ENCODE measurements around the gene ERI3. TPM values are rescaled to one million over a fixed set of nuclear protein-coding genes. Genes with fewer than 3 reads are reported as not detected.

The ERI3 gene
- total and polyA plus RNA-seq, 10 of the 15 experiments (the other 5 are each of a cell fraction or from before 2014, with no cell fraction given): 20.6 to 90.4 (median 41.2) TPM

DNA sequence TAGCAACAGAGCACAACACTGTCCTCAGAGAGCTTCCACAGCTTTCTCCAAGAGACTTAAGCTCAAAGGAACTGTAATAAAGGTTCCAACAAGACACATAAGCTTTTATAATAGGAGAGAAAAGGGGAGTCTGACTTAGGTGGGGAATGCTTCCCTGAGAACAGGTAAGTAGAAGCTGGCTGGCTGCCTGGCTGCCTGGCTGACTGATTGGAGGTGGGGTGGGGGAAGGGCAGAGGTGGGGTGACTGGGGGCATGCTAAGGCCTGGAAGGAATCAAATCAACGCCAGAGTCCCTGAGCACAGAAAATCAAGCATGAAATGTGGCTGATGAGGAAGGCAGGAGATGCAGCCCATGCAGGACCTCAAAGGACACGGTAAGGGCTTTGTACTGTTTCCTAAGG lies 96.0 kb downstream of the ERI3 start (continued):
- TF ChIP-seq E2F4 (IDR thresholded peaks at IDR 0.05; ENCODE audit: low read depth, low read length) (no peak), STAT3 (IDR thresholded peaks at IDR 0.05; ENCODE audit: low read depth, low read length) (no peak), ZNF217 (IDR thresholded peaks at IDR 0.05) (no peak), KLF5 (IDR thresholded peaks at IDR 0.05; ENCODE audit: partially characterized antibody) (no peak), ZNF207 (IDR thresholded peaks at IDR 0.05; ENCODE audit: borderline replicate concordance) (no peak)

DNA sequence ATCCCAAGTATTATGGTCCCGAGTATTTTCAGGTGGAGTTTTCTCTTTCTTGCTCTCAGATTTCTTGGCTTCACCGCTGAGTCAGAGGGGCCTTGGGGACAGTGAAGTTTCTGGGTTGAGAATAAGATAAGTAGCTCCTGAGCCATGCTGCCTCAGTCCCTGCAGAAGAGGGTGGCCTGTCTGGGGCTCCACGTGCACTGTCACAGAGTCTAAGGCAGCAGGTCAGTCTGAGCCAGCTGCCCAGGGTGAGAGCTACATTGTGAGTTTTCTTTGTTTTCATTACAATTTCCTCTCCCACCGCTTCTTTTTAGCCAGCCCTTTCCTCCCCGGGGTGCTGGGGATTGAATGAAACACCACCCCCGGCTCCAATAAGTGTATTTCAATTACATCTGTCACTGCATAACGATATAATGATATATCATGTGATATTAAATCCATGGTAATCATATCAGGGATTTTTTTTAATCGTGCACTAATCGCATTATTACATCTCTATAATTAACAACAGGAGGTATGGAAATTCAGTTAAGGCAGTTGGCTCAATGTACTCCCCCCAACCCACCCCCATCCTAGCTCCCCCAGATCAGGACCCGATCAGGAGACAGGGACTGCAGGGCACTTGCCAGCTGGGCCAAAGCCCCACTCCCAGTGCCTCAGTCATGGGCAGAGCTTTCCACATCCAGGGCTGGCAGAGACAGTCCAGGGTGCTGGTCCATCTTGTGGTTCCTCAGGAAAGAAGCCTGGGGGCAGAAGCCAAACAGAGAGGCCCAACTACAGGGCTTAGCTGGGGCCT lies 98.1 kb downstream of the ERI3 start:
- intact Hi-C loops (cut with micrococcal nuclease; ENCODE audit: unreplicated experiment): no loop called here
- ChIA-PET RAD21 (ENCODE audit: unreplicated experiment) (no interaction called here), POLR2A (interaction anchor here (0.8 kb wide), 1 partner anchor 39 kb away, joined by 3 read pairs; no protein-coding TSS in a partner anchor)

More for the DNA sequence above, 98.1 kb downstream of the ERI3 start:
- H3K36me3 ChIP-seq (ENCODE audit: control insufficient read depth in 2 of 2, insufficient read depth in 2 of 2, low read length in 1 of 2): peaks cover 0 to 2% of the 10 kb centered on the region in 2 experiments; a peak in 3 of 4 replicates
- no peak overlapping the region for H3K9ac ChIP-seq (ENCODE audit: control insufficient read depth, insufficient read depth, low read length)
- no peak overlapping the region for H3K27ac ChIP-seq (ENCODE audit: control insufficient read depth, insufficient read depth)
- in situ Hi-C loops (cut with MboI): no loop called here
- CTCF ChIA-PET: interaction anchor here (0.5 to 2.0 kb wide), 3 partner anchors 25 to 483 kb away, joined by 3 to 5 read pairs (median 3); no protein-coding TSS in a partner anchor
- 89% methylated on average over 10 of the region's 10 CpGs for WGBS (ENCODE audit: insufficient coverage, insufficient replicate concordance, low lambda C conversion rate, missing lambda C conversion rate)
- no peaks in the 10 kb centered on the region for H3K79me2 ChIP-seq (ENCODE audit: control insufficient read depth, insufficient read depth, low read length)
- no peaks in the 10 kb centered on the region for H3K9me3 ChIP-seq (replicated peaks; ENCODE audit: control insufficient read depth, insufficient read depth, low read length)
- FAIRE-seq (no peak), ATAC-seq (no peak), DNase-seq (ENCODE audit: low read depth, low spot score) (no peak)
- no peak overlapping the region for H3K4me3 ChIP-seq
- no peaks in the 10 kb centered on the region for H3K4me1 ChIP-seq (ENCODE audit: control insufficient read depth, insufficient read depth, low read length)
- H3K27me3 ChIP-seq (replicated peaks in 1 of 2; ENCODE audit: control insufficient read depth in 2 of 2, insufficient read depth in 2 of 2, low read length in 1 of 2): no peaks in the 10 kb centered on the region
- no peaks in the 10 kb centered on the region for H4K20me1 ChIP-seq (ENCODE audit: control insufficient read depth, insufficient read depth)
- TF ChIP-seq TBL1XR1 (IDR thresholded peaks at IDR 0.05; ENCODE audit: low read depth, low read length): no peak
- TF ChIP-seq USF1 (IDR thresholded peaks at IDR 0.05; ENCODE audit: borderline replicate concordance, extremely low read length, insufficient read depth, low read depth, low read length): no peak
- no peak for TF ChIP-seq BCL11A (IDR thresholded peaks at IDR 0.05; ENCODE audit: low read depth, low read length)
- no peak for TF ChIP-seq MEF2B (IDR thresholded peaks at IDR 0.05; ENCODE audit: partially characterized antibody, poor library complexity, severe bottlenecking)
- TF ChIP-seq FOXM1 (IDR thresholded peaks at IDR 0.05; ENCODE audit: low read depth, low read length): no peak
- TF ChIP-seq, protein P1, sequence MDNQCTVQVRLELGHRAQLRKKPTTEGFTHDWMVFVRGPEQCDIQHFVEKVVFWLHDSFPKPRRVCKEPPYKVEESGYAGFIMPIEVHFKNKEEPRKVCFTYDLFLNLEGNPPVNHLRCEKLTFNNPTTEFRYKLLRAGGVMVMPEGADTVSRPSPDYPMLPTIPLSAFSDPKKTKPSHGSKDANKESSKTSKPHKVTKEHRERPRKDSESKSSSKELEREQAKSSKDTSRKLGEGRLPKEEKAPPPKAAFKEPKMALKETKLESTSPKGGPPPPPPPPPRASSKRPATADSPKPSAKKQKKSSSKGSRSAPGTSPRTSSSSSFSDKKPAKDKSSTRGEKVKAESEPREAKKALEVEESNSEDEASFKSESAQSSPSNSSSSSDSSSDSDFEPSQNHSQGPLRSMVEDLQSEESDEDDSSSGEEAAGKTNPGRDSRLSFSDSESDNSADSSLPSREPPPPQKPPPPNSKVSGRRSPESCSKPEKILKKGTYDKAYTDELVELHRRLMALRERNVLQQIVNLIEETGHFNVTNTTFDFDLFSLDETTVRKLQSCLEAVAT (IDR thresholded peaks at IDR 0.05): no peak
- no peak for TF ChIP-seq NBN (IDR thresholded peaks at IDR 0.05)
- no peak for TF ChIP-seq TCF7 (IDR thresholded peaks at IDR 0.05; ENCODE audit: borderline replicate concordance)
- no peak for TF ChIP-seq BMI1 (IDR thresholded peaks at IDR 0.05; ENCODE audit: borderline replicate concordance)
- TF ChIP-seq IRF4 (IDR thresholded peaks at IDR 0.05; ENCODE audit: low read depth, low read length): no peak
- no peak for TF ChIP-seq ETV6 (conservative IDR thresholded peaks at IDR 0.05 in 1 of 2, IDR thresholded peaks at IDR 0.05 in 1 of 2; ENCODE audit: borderline replicate concordance in 1 of 2, low read depth in 1 of 2)
- TF ChIP-seq MTA2 (IDR thresholded peaks at IDR 0.05; ENCODE audit: low read depth): no peak
- no peak overlapping the region for H3K4me2 ChIP-seq (ENCODE audit: control insufficient read depth, insufficient read depth)
- SMC1A ChIA-PET (ENCODE audit: uncharacterized antibody, unreplicated experiment): interaction anchor here (2.0 kb wide), 1 partner anchor 10 kb away, joined by 7 read pairs; no protein-coding TSS in a partner anchor
- no TSS peak for BruUV-seq (replicated peaks)
- H2AFZ ChIP-seq (ENCODE audit: control insufficient read depth, low read depth, low read length): no peak overlapping the region

Measured in GM12878 (cell line).